ENCODE data around the gene MOB3B. TPM values are rescaled to one million over a fixed set of nuclear protein-coding genes. Genes with fewer than 3 reads are reported as not detected.

The MOB3B gene
- total RNA-seq, 1 donor from 2014 or later = 17.8 TPM

GRCh38 chr9:27563738-27564430 lies 34.3 kb upstream of the MOB3B start:
- ATAC-seq (no peak), DNase-seq (no peak)
- Histone ChIP-seq H3K27me3 (no peaks in the 10 kb centered on the region), H3K9me3 (no peaks in the 10 kb centered on the region), H3K36me3 (peaks cover 36% of the 10 kb centered on the region), H3K4me3 (no peak overlapping the region), H3K4me1 (no peaks in the 10 kb centered on the region), H3K27ac (peak overlapping the region; percentile 55)
- TF ChIP-seq CTCF (IDR thresholded peaks at IDR 0.05) = no peak
- intact Hi-C loops (cut with DNase I) = no loop called here

- no peak overlapping the region for H3K27ac ChIP-seq
- H3K4me1 ChIP-seq = no peaks in the 10 kb centered on the region
- peaks cover 56% of the 10 kb centered on the region for H3K36me3 ChIP-seq
- H3K27me3 ChIP-seq = no peaks in the 10 kb centered on the region
- DNase-seq (no peak), ATAC-seq (no peak)
- no peaks in the 10 kb centered on the region for H3K9me3 ChIP-seq
- no peak overlapping the region for H3K4me3 ChIP-seq
- no peak for TF ChIP-seq CTCF (IDR thresholded peaks at IDR 0.05)
- intact Hi-C loops (cut with DNase I) = no loop called here
Observed at GRCh38 chr9:27561685-27562084, 32.1 kb upstream of the MOB3B start.

- no peaks in the 10 kb centered on the region for H3K27me3 ChIP-seq
- H3K27ac ChIP-seq = no peak overlapping the region
- intact Hi-C loops (cut with DNase I) = no loop called here
- no peak for ATAC-seq
- TF ChIP-seq CTCF (IDR thresholded peaks at IDR 0.05) = no peak
- peaks cover 64% of the 10 kb centered on the region for H3K36me3 ChIP-seq
- DNase-seq = no peak
- H3K4me3 ChIP-seq = no peak overlapping the region
- no peaks in the 10 kb centered on the region for H3K9me3 ChIP-seq
- no peaks in the 10 kb centered on the region for H3K4me1 ChIP-seq
Observed at GRCh38 chr9:27560457-27560856, 30.8 kb upstream of the MOB3B start.

GRCh38 chr9:27558307-27558706 lies 28.7 kb upstream of the MOB3B start:
- Histone ChIP-seq H3K27me3 (no peaks in the 10 kb centered on the region), H3K4me3 (no peak overlapping the region), H3K9me3 (no peaks in the 10 kb centered on the region), H3K4me1 (no peaks in the 10 kb centered on the region), H3K27ac (no peak overlapping the region), H3K36me3 (peaks cover 83% of the 10 kb centered on the region)
- no peak for TF ChIP-seq CTCF (IDR thresholded peaks at IDR 0.05)
- no peak for ATAC-seq
- intact Hi-C loops (cut with DNase I) = no loop called here
- DNase-seq = no peak

GRCh38 chr9:27556470-27556869 lies 26.9 kb upstream of the MOB3B start:
- intact Hi-C loops (cut with DNase I) = no loop called here
- H3K27me3 ChIP-seq = no peaks in the 10 kb centered on the region
- no peaks in the 10 kb centered on the region for H3K9me3 ChIP-seq
- peaks cover 90% of the 10 kb centered on the region for H3K36me3 ChIP-seq
- TF ChIP-seq CTCF (IDR thresholded peaks at IDR 0.05) = no peak
- no peak overlapping the region for H3K27ac ChIP-seq
- ATAC-seq (no peak), DNase-seq (no peak)
- no peak overlapping the region for H3K4me3 ChIP-seq
- no peaks in the 10 kb centered on the region for H3K4me1 ChIP-seq

GRCh38 chr9:27554712-27555111 lies 25.1 kb upstream of the MOB3B start:
- H3K36me3 ChIP-seq = peaks cover 72% of the 10 kb centered on the region

More at GRCh38 chr9:27554712-27555111, 25.1 kb upstream of the MOB3B start:
- no peak for TF ChIP-seq CTCF (IDR thresholded peaks at IDR 0.05)
- Histone ChIP-seq H3K9me3 (no peaks in the 10 kb centered on the region), H3K27ac (no peak overlapping the region), H3K27me3 (no peaks in the 10 kb centered on the region), H3K4me1 (no peaks in the 10 kb centered on the region), H3K4me3 (no peak overlapping the region)
- intact Hi-C loops (cut with DNase I) = loop anchor here (5.0 kb wide), 1 partner anchor 217 kb away; no protein-coding TSS in a partner anchor
- DNase-seq (no peak), ATAC-seq (no peak)

Data from upper lobe of right lung (tissue), 1 donor.